Stimulated activated CD4-positive, alpha-beta T cell treated with anti-CD3 and anti-CD28 coated beads, Interleukin-2, amount 100 ng/mL, for 4 hours (primary cell): ENCODE results near the gene LAIR2.
A peak's percentile ranks its signal among the peaks of the same experiment; 100 is the strongest.
"Not testable (repeated sequence)": the region's sequence is repeated elsewhere in the genome, so short reads cannot be mapped to it uniquely, and the experiment has no call there.

Experiments used
- DNase-seq: peaks from one replicate; pipeline ENCODE4 v3.0.0-alpha.2; 2020; ENCODE audit warnings: low read depth

Gene LAIR2

DNA sequence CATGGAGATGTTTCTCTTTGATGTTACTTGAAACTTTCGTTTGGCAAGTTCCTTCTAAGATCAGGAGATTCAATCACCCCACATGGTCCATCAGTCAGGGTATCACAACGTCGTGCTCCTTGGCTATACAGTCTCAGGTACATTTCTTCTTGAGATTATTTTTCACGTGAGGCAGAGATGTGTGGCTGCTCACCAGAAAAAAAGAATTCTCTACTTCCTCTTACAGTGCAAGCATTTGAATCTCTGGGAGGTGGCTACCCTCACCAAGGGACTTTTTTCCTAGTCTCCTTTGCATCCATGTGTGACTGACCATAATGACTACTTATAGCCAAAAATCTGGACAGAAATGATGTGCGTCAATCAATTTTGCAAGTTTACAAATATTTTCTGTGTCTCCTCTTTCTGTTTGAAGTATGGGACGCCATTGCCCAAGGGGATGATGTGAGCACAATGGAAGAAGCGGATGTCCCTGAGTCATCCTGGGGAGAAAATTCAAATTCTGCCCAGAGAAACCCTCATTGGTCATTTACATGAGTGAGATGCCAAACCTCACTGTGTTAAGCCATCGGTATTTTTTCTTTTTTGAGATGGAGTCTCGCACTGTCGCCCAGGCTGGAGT lies 8.6 kb upstream of the LAIR2 start:
- no peak for DNase-seq

DNA sequence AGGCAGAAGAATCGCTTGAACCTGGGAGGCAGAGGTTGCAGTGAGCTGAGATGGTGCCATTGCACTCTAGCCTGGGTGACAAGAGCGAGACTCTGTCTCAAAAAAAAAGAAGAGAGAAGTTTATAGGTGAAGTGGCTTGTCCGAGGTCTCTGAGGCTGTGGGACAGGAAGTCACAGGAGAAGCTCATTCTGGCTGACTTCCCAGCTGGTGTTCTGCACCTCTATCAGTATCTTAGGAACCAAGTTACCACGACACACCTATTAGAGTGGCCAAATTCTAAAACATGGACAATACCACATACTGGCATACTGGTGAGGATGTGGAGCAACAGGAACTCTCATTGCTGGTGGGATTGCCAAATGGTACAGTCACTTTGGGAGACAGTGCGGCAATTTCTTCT lies 7.3 kb upstream of the LAIR2 start:
- DNase-seq, result not testable (repeated sequence)

DNA sequence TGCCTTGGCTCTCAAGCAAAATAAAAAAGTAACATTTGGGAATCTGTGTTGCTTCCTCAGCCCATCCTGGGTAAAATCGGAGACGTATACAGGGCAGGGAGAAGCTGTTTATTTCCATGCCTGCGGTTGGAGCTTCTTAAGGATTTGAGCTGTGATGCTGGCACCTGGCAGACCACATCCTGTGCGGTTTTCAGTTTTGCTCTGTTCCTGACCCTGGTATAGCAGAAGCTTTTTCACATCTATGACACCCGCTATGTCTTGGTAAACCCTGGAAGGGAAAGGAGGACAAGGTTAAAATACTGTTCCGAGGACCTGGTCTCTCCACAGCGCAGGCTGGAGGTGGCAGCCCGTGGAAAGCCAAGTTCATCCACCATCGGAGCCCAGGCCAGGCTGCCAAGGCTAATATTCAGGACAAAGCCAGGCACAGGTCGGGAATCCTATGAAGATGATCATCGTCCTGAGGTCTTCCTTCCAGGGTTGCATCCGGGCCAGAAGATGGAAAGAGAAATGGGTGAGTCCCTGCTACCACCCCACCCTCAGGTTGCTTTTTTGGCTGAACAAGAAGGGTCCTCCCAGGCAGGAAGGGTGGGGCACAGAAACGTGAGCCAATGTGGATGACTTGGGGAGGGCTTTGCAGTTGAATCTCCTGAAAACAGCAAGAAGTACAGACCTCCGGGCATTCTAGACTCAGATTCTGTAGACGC lies 4.7 kb upstream of the LAIR2 start:
- DNase-seq, result not testable (repeated sequence)

DNA sequence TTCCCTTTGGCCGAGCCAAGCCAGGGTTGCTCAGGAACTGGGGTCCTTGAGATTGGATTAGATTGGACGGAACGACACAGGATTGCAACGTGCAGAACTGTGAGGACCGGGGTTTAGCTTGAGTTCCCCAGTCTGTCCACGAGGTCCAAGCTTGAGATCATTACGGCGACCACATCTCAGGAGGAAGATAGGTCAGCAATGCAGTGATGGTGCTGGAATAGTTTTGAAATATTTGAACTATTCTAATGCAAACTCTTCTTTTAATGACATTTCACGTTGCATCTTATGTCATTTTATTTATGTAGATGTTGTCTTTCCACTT lies 4.2 kb upstream of the LAIR2 start:
- DNase-seq, result not testable (repeated sequence)

DNA sequence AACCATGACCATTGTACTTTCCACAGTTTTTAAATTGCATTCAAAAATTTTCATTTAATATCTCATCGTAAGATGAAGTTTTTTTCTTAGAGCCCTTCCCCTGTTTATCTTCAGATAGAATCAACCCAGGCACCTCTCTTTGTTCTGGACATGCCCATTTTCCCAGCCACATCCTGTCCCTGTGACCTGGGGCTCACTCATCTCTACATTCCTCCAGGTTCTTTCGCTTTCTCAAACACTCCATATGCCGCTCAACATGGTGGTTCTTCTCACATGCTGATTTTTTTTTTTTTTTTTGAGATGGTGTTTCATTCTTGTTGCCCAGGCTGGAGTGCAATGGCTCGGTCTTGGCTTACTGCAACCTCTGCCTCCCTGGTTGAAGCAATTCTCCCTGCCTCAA lies 2.9 kb downstream of the LAIR2 start:
- DNase-seq, result not testable (repeated sequence)

DNA sequence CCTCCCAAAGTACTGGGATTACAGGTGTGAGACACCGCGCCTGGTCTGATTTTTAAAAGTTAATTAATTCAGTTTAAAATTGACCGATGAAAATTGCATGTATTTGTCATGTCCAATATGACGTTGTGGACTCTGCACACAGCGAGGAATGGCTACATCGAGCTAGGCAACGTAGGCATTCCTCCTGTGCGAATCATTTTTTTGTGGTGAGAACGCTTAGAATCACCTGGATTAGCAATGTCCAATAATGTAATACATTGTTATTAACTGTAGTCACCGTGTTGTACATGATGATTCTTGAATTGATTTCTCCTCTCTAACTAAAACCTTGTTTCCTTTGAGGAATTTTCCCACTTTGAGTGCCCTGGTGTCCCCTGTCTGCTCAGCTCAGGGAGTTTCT lies 3.4 kb downstream of the LAIR2 start:
- DNase-seq, result no peak

DNA sequence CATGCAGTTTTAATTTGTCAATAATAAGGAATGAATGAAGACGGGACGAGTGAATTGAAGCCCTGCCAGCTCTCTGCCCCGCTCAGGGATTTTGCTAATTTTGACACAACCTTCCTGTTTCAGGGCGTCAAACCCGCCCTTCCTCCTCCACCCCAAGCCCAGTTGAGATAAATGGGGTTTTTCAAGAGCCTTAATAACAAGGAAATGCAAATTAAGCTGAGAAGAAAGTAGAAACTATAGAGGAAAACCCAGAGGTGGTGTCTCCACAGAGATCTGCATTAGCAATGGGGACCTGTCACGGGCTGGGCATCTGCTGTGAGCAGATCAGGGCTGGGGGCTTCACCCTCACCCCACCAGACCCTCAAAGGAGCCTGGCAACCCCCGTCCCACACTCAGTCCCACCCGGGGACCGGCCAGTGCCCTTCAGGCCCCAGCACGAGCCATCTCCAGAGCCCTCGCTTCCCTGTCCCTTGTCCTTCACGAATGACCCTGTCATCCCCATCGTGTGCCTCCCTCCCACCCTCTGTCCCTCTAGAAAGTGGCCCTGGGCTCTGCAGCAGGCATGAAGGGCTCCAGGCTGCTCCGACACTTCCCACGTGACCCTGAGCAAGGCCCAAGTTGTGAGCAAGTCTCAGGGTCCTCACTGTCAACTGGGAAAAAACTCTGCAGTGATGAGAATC lies 4.5 kb downstream of the LAIR2 start:
- not testable (repeated sequence) for DNase-seq

DNA sequence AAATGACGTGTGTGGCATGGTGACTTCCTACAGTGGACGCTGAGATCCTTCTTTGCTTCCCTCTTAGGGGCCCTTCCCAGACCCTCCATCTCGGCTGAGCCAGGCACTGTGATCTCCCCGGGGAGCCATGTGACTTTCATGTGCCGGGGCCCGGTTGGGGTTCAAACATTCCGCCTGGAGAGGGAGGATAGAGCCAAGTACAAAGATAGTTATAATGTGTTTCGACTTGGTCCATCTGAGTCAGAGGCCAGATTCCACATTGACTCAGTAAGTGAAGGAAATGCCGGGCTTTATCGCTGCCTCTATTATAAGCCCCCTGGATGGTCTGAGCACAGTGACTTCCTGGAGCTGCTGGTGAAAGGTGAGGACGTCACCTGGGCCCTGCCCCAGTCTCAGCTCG lies 5.2 kb downstream of the LAIR2 start:
- no peak for DNase-seq

DNA sequence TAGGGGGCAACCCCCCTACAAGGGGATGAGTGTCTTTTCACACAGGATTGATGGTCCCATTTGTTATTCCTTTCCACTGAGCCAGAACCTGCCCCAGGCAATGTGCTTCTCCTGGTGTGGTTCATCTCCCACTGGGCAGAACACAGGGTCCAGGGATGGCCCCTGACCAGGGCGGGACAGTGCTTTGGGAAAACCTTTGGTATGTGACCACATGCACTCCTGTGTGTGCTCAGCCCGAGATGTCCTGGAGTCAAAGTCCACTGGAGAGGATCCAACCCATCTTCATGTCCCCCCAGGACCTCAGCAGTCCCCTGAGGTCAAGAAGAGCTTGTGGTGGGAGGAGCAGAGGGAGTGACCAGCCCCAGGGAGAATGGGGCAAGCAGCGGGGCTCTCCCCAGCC lies 5.9 kb downstream of the LAIR2 start:
- not testable (repeated sequence) for DNase-seq

DNA sequence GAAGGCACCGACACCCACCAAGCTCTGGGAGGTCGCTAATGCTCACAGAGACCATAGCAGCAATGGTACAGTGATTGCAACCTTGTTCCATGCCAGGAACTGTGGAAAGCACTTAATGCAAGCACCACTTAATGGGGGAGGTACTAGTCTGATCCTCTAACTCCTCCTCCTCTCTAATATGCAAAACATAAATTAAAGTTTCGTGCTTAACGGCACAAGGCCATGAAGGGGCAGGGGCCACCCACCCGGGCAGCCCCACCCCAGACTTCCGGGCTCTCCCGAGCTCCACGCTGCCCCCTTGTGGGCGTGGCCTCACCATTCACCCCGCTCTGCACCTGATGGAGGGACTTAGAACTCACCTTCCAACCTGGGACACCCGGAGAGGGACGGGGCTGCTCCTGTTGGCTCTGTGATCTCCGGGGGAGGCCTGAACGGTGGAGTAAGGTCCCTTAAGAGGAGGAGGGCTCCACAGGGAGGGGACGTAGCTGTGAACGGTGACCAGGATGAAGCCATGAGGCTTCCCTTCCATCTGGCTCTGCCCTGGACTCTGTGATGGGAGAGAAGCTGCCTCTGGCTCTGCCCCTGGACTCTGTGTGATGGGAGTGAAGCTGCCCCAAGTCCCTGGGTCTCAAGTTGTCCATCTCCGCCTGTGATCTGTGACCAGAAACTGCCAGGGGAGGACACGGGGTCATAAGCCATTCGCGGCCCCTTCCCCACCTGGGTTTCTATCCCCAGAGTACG lies 6.7 kb downstream of the LAIR2 start:
- DNase-seq, result not testable (repeated sequence)

DNA sequence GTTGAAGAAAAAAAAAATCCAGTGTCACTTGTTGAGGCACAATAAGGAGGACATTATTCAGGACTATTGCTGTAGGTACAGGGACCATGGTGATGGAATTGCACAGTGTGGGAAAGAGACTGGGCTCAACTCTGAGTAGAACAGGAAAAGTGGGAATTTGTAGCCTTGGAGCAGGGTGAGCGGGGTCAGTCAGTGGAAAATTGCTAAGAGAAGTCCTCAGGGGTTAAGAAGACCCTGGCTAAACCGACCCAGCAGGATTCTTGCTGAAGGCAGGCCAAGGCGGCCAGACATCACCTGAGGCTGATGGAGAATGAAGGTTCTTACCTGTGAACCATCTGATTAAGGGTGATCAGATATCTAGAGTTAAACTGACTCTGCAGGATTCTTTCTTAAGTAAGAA lies 12.5 kb downstream of the LAIR2 start:
- DNase-seq, result no peak

DNA sequence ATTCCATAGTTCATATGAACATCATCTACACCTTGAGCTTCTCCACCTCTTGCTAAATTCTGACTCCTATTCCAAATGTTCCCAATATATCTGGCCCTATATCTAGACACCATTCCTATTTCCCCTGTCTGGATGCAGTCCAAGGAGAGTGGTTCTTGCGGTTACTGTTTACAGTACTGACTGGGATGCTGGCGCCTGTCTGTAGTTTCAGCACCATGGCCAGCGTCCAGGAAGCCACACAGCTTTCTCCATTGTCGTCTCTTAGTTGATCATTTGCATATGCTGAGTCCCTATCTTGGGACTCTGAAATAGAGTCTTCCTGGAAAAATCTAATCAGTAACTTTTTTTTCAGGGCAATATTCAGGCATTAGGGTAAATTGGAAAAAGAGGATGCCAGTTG lies 14.9 kb downstream of the LAIR2 start:
- peak; percentile 13 for DNase-seq

DNA sequence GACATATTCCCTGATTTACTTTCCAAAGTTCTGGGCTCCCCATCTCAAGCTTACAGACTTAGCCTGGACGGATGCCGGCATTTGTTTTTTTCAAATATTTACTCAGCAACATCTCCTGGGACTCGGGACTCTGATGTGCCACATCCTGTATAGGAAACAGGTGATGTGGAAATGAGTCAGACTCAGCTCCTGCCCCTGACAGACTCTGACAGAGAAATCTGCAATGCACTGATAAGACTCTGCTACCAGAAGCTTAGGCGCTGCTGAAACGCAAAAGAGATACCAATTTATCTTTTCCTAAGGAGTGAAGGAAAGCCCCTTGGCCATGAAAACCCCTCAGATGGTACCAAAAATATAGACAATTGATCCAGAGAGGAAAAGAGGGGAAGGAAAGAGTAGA lies 16.2 kb downstream of the LAIR2 start:
- DNase-seq, result no peak

DNA sequence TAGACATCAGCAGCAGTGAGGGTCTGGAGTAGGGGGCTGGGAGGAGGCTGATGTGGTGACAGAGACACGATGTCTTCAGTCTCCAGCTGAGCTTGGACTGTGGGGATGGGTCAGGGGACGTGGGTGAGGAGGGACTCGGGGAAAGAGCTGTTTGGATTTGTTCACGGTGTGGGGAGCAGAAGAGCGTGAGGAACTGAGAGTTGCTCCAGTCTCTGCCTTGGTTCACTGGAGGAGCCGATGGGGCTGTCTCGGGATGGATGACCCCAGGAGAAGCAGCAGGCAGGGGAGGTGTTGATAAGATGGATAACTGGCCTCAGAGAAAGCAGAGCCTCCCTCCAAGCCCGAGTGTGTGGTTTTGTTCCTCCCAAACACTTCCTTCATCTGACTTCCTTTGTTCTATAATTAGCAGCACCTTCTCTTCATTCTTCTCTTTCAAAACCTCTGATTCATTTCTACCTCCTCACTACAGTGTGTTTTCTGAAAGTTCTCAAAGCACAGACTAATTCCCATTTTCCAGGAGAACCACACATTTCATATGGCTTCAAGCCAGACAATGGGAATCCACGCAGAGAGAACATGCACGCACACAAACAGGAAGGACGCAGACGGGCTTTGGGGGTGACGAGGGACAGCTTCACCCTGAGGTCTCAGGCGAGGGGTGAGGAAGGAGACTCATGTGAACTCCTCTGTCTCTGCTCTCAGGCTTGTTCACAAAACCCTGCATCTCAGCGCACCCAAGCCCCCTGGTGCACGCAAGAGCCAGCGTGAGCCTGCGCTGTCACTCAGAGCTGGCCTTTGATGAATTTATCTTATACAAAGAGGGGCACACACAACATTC lies 18.6 kb downstream of the LAIR2 start:
- DNase-seq, result no peak

DNA sequence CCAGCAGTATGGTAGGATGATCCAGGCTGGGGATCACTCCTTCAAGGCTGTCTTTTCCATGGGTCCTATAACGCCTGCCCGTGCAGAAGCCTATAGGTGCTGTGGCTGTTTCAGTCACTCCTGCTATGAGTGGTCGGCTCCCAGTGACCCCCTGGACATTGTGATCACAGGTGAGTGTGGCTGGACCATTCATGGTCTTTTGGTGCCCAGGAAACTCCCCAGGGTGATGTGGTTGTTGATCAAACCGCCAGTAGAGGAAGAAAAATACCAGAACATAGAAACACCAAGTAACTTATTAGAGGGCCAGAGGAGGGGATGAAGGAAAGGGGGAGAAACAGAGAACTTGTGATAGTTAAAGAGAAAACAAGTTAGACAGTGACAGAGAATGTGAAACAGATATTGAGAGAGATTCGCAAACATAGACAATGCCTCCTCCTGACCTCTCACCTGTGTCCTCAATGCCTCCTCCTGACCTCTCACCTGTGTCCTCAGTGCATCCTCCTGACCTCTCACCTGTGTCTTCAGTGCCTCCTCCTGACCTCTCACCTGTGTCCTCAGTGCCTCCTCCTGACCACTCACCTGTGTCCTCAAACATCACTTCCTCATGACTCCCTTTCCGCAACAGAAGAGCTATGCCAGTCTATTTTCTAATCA lies 19.4 kb downstream of the LAIR2 start:
- no peak for DNase-seq

DNA sequence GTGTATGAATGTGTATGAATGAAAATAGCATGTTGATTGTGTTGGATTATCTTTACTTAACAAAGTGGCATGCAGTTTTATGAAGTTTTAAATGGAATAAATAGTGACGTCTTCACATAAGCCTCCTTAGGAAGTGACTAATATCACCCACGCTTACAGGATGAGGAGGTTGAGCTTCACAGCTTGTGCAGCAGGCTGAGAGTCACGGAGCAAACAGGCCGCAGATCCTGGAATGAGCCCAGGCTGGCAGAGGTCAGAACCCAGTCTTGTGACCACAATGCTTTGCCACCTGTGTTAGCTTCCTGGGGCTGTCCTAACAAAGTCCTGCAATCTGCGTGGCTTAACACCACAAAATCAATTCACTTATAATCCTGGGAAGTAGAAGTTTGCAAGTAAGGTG lies 20.8 kb downstream of the LAIR2 start:
- peak; percentile 10 for DNase-seq

DNA sequence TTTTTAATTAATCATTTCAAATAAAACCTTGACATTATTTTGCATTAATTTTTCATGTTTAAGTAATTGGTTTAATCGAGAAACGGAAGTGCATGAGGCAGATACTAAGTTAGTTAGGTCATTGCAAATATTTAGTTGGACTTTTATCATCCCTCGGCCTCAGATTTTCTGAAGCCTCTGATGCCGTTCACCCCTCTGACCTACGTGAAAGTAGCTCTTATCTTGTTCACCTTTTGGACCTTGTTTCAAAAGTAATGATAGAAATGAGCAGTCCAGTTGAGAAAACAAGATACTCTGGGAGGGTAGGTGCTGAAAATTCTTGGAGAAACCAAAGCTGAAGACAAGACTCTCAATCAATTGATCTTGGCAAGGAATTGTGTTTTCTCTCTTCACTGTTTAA lies 23.0 kb downstream of the LAIR2 start:
- no peak for DNase-seq

DNA sequence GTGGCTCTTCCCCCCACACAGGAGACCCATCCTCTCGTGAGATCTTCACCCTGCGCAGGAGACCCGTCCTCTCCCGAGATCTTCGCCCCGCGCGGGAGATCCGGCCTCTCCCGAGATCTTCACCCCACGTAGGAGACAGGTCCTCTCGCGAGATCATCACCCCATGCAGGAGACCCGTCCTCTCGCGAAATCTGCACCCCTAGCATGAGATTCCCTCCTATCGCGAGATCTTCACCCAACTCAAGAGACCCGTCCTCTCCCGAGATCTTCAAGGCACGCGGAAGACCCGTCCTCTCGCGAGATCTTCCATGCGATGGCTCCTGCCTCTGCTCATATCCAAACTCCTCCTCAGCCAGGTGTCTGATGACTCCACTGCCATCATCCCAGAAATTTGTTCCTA lies 24.3 kb downstream of the LAIR2 start:
- no peak for DNase-seq

DNA sequence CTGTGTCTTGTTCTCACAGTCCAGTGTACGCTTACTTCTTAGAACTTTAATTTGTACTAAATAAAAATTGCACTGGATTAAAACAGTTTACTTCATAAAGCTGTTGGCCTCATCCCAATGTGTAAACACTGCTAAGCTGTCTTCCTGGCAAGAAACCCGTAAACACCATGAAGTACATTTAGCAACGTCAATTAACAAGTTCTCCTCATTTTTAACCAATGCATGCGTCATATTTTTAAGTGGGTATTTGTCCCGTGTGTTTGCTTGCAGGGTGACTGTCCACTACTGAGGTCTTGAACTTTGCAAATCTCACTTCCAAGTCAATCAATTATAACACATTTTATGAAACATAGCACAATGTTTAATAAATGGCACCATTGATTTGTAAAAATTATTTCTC lies 28.2 kb downstream of the LAIR2 start:
- DNase-seq, result no peak

DNA sequence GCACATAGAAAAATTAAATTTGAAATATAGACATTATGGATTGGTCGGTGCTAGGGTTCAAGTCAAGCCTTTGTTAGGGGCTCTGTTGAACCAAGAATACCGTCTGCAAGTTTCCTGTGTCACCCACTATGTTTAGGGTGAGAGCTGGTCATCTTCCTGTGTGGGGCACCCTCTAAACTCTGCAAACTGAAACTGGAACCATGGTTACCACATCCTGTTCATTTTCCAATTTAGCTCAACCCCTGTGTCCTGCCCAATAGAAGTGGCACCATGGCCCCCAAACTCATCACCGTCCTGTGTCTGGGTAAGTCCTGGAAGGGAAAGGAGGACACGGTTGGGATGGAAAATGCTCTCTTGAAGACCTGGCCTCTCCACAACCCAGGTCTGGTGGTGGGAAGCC lies 29.9 kb downstream of the LAIR2 start:
- no peak for DNase-seq

DNA sequence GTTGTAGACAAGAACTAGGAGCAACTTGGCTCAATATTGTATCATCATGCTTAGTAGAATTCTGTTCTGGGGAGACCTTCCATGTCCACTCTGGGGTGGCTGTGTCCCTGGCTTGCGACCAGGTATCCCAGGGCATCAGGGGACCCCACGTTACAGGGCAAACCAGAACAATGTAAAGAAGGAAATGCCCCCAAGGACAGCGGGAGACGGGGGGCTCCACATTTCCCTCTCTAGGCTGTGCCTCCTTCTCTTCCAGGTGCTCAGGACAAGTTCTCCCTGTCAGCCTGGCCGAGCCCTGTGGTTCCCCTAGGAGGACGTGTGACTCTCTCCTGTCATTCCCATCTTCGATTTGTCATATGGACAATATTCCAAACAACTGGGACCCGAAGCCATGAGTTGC lies 30.8 kb downstream of the LAIR2 start:
- DNase-seq, result no peak

DNA sequence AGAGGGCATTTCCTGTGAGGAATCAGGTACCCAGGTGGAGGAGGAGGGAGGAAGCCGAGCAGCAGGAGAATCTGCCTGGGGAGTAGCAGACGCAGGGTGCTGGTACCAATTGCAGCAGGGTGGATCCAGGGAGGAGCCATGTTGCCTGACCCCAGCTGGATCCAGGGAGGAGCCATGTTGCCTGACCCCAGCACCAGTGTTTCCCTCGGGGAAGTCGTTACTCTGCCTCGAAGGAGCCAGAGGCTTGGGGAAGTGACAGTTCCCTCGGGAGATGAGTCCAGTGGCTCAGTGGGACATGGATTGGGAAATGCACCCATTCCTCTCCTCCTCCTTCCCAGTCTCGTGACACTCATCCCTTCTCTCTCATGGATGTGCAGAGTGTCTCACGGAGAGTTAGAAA lies 31.5 kb downstream of the LAIR2 start:
- DNase-seq, result no peak
